RWPE1 (cell line): ENCODE results near the gene SLC15A5.

Experiments used
- CTCF ChIA-PET: fragments of 350-600 bp; sonication (Branson Sonifier 250); formaldehyde crosslinking; extraction: SDS; loops from one replicate; lab custom pipeline; 2021; lab: Yijun Ruan, JAX
- POLR2A ChIA-PET: fragments of 400-600 bp; formaldehyde crosslinking; extraction: SDS; loops from one replicate; lab custom pipeline; 2020; ENCODE audit warnings: antibody characterized with exemption; ENCODE audit not compliant: low non-redundant PET; lab: Yijun Ruan, JAX
- DNase-seq: peaks from one replicate; pipeline ENCODE4 v3.0.0; 2012; ENCODE audit warnings: low spot score
- H3K27ac ChIP-seq: fragments of 450-650 bp; 2 replicates; pipeline ENCODE4 v1.5.1; 2017
- TF ChIP-seq, protein P1 (sequence below): fragments of 450-650 bp; conservative IDR thresholded peaks from 2 replicates; pipeline ENCODE4 v1.5.1; 2017; ENCODE audit warnings: low read depth, mild to moderate bottlenecking

Gene SLC15A5

DNA sequence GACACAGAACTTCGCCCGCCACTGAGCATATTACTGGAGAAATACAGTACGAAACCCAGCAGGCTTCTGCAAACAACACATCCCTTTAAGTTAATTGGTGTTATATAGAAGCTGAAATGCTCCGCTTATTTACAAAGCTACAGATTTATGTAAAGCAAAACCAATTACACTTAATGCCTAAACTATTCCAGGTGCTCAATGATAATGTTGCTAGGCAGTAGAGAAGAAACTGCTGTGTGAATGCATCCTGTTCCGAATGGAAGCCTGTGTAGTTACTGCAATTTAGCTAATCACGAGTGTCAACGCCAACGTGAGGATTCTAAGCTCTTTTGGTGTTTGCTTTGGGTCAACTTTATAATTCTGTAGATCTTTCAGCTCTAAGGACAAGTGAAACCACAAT lies 89.8 kb downstream of the SLC15A5 start:
- TF ChIP-seq, protein P1, sequence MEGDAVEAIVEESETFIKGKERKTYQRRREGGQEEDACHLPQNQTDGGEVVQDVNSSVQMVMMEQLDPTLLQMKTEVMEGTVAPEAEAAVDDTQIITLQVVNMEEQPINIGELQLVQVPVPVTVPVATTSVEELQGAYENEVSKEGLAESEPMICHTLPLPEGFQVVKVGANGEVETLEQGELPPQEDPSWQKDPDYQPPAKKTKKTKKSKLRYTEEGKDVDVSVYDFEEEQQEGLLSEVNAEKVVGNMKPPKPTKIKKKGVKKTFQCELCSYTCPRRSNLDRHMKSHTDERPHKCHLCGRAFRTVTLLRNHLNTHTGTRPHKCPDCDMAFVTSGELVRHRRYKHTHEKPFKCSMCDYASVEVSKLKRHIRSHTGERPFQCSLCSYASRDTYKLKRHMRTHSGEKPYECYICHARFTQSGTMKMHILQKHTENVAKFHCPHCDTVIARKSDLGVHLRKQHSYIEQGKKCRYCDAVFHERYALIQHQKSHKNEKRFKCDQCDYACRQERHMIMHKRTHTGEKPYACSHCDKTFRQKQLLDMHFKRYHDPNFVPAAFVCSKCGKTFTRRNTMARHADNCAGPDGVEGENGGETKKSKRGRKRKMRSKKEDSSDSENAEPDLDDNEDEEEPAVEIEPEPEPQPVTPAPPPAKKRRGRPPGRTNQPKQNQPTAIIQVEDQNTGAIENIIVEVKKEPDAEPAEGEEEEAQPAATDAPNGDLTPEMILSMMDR, result no peak
- no peak for DNase-seq
- POLR2A ChIA-PET, result no interaction called here
- H3K27ac ChIP-seq, result no peak overlapping the region
- CTCF ChIA-PET, result no interaction called here

DNA sequence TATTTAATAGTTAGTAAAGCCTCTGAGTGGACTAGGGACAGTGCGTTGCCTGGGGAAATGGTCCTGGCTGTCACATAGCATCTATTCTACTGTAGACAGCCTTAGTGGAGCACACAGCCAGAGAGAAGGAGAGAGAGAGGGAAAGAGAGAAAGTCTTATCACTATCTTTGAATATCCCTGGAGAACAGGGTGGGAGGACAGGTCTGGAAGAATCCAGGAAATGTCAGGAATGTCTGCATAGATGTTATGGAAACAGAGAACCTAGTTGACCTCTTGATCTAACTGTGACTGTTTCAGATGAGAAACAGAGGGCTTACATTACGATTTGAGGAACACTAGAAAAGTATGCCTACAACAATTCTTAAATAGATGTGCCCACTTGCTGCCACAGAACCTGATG lies 92.8 kb downstream of the SLC15A5 start:
- ChIA-PET POLR2A (no interaction called here), CTCF (no interaction called here)
- H3K27ac ChIP-seq, result no peak overlapping the region
- DNase-seq, result no peak
- TF ChIP-seq, protein P1, result no peak

GRCh38 chr12:16183541-16183940 lies 93.9 kb downstream of the SLC15A5 start:
- ChIA-PET CTCF (interaction anchor here (0.7 kb wide), 1 partner anchor 17 kb away, joined by 4 read pairs; no protein-coding TSS in a partner anchor), POLR2A (no interaction called here)
- DNase-seq, result no peak
- no peak overlapping the region for H3K27ac ChIP-seq
- TF ChIP-seq, protein P1, result no peak

DNA sequence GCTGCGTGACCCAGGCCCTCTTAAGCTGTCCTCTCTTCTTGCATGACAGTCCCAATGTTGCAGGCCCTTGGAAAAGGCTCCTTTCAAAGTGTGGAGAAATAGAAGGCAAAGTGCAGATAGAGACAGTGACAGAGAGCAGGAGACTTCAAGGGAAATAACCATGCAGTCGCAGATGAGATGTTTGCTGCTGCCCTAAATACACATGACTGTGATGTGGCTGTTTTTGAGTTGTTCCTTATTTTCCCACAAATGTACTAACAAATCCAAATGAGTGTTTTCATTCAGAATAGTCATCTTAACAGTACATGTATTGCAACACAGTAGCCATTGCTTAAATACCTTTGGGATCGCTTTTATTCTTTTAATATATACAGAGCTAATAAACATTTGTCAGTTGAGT lies 101.6 kb downstream of the SLC15A5 start:
- POLR2A ChIA-PET, result no interaction called here
- CTCF ChIA-PET, result no interaction called here
- no peak for DNase-seq
- TF ChIP-seq, protein P1, result no peak
- H3K27ac ChIP-seq, result no peak overlapping the region

DNA sequence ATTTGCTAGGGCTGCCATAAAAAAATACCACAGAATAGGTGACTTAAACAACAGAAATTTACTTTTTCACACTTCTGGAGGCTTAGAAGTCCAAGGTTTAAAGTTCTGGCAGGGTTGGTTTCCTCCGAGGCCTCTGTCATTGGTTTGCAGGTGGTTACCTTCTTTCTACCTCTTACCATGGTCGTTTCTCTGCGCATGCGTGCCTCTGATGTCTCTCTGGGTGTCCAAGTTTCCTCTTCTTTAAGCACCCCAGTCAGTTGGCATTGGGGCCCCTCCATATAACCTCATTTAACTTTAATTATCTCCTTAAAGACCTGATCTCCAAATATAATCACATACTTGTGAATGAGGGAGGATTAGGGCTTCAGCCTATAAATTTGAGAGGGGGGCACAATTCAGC lies 103.2 kb downstream of the SLC15A5 start:
- ChIA-PET POLR2A (no interaction called here), CTCF (interaction anchor here (0.6 kb wide), 1 partner anchor 78 kb away, joined by 3 read pairs; no protein-coding TSS in a partner anchor)
- DNase-seq, result no peak
- no peak overlapping the region for H3K27ac ChIP-seq
- TF ChIP-seq, protein P1, result no peak

DNA sequence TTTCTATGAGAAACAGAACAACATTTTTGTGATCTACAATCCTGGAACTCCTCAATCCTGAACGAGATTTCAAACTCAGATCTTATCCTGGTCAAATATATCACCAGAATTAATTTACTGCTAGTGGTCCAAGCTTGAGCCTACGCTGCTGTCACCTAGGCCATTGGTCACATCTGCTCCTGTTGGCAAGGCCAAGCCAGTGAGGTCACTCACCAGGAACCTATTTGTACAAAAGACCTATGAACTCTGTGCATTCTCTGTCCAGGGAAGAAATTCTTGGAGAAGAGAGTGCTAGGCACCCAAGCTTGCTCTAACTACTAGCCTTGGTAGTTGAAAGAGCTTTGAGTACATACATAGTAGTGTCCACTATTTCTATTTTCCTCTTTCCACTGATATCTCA lies 106.1 kb downstream of the SLC15A5 start:
- ChIA-PET CTCF (no interaction called here), POLR2A (no interaction called here)
- TF ChIP-seq, protein P1, result no peak

DNA sequence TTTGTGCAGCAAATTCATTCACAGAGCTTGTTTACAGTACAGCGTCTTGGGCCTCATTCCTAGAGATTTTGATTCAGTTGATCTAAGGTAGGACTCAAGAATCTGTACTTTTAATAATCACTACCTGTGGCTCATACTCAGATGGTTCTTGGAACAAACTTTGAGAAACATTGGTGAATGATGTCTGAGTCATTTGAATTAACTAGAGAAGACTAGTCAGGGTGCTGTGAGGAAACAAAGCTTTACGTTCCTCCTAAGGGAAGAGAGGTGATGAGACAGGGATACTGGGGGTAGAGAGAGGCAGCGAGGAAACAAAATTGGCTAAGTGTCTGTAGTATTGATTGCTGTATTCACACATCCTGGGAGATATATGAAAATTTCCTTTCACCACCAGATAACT lies 109.4 kb downstream of the SLC15A5 start:
- TF ChIP-seq, protein P1, result no peak
- ChIA-PET CTCF (interaction anchor here (0.5 kb wide), 1 partner anchor 504 kb away, joined by 3 read pairs; no protein-coding TSS in a partner anchor), POLR2A (no interaction called here)
- DNase-seq, result peak; percentile 7
- H3K27ac ChIP-seq, result no peak overlapping the region

More for the DNA sequence above, 106.1 kb downstream of the SLC15A5 start:
- DNase-seq, result no peak
- H3K27ac ChIP-seq, result no peak overlapping the region
